AG10803 (cell line): Measurements from ENCODE around the gene GPR35.

Experiments
- DNase-seq: peaks from one replicate; pipeline ENCODE4 v3.0.0; 2010; ENCODE audit warnings: low read depth
- H3K4me3 ChIP-seq: 2 replicates; pipeline ENCODE4 v1.5.1; 2011; ENCODE audit warnings: mild to moderate bottlenecking, low read length, control low read depth
- CTCF ChIP-seq: conservative IDR thresholded peaks from 2 replicates; pipeline ENCODE4 v1.5.1; 2011; ENCODE audit warnings: mild to moderate bottlenecking, low read length, control low read depth, inconsistent platforms

GPR35 gene

GRCh38 chr2:240585101-240585500 lies 40.2 kb upstream of the GPR35 start:
- peak overlapping the region; percentile 98 for H3K4me3 ChIP-seq
- no peak for DNase-seq
- no peak for TF ChIP-seq CTCF

- peak overlapping the region; percentile 98 for H3K4me3 ChIP-seq
- TF ChIP-seq CTCF: no peak
- DNase-seq: no peak
Measured at GRCh38 chr2:240585681-240586197, 39.5 kb upstream of the GPR35 start.

- H3K4me3 ChIP-seq: peak within 1 kb of the TSS; percentile 98
- DNase-seq: peak; percentile 91
- TF ChIP-seq CTCF: no peak
Measured at GRCh38 chr2:240586198-240586918, 38.9 kb upstream of the GPR35 start, which contains the start of gene CAPN10. CAPN10 (plus strand) TSS chr2:240586734; CDS start chr2:240586912, 178 bp downstream.

- no peak for TF ChIP-seq CTCF
- no peak for DNase-seq
- peak overlapping the region; percentile 98 for H3K4me3 ChIP-seq
Measured at GRCh38 chr2:240586919-240587800, 38.1 kb upstream of the GPR35 start.

- no peak for TF ChIP-seq CTCF
- no peak for DNase-seq
- peak overlapping the region; percentile 98 for H3K4me3 ChIP-seq
Measured at GRCh38 chr2:240588006-240588655, 37.1 kb upstream of the GPR35 start.

GRCh38 chr2:240588669-240589068 lies 36.6 kb upstream of the GPR35 start:
- TF ChIP-seq CTCF: no peak
- H3K4me3 ChIP-seq: no peak overlapping the region

More at GRCh38 chr2:240588669-240589068, 36.6 kb upstream of the GPR35 start:
- no peak for DNase-seq
